GM12878 (cell line): ENCODE results near the gene VSX1. TPM values are rescaled to one million over a fixed set of nuclear protein-coding genes. Genes with fewer than 3 reads are reported as not detected.

Source experiments
- ATAC-seq: fragments of 200-7000 bp; cut with Tn5 transposase; 3 replicates; pipeline ENCODE4 v1.9.1; 2020; ENCODE audit warnings: mild to moderate bottlenecking, moderate library complexity
- BruUV-seq: library from RNA; stranded (reverse); fragments of 400-500 nt; replicated peaks from 2 replicates; lab custom pipeline; 2021; lab: Mats Ljungman, UMichigan
- CTCF ChIA-PET: fragments of 300-600 bp; sonication (Branson Sonifier 250); formaldehyde crosslinking; extraction: SDS; loops from one replicate; lab custom pipeline; 2021; ENCODE audit warnings: inconsistent platforms; lab: Yijun Ruan, JAX
- POLR2A ChIA-PET: fragments of 350-600 bp; formaldehyde crosslinking; extraction: SDS; loops from one replicate; lab custom pipeline; 2021; ENCODE audit warnings: inconsistent platforms; lab: Charles Lee
- RAD21 ChIA-PET: fragments of 300-600 bp; sonication (Branson Sonifier 250); formaldehyde crosslinking; loops from one replicate; lab custom pipeline; 2023; ENCODE audit warnings: antibody characterized with exemption; ENCODE audit not compliant: unreplicated experiment; lab: Charles Lee
- SMC1A ChIA-PET: fragments of 300-600 bp; sonication (Branson Sonifier 250); formaldehyde crosslinking; loops from one replicate; lab custom pipeline; 2023; ENCODE audit not compliant: unreplicated experiment, uncharacterized antibody; lab: Charles Lee
- DNase-seq: peaks from one replicate; pipeline ENCODE4 v3.0.0-alpha.2; 2011; ENCODE audit warnings: low read depth, low spot score
- FAIRE-seq: peaks from 3 replicates; lab custom pipeline; 2011; peaks lifted over from hg19 to GRCh38; lab: Jason Lieb, UNC
- H2AFZ ChIP-seq: 2 replicates; pipeline ENCODE4 v1.6.0; 2011; ENCODE audit warnings: low read depth, low read length, control low read depth; ENCODE audit not compliant: control insufficient read depth
- H3K27ac ChIP-seq: 2 replicates; pipeline ENCODE4 v1.5.1; 2011; ENCODE audit warnings: control low read depth; ENCODE audit not compliant: control insufficient read depth, insufficient read depth
- H3K27me3 ChIP-seq, 2 experiments: replicated peaks in 1 of 2; 2 replicates each; pipeline versions ENCODE4 v1.6.0 to v1.6.1; 2011; ENCODE audit warnings: low read length in 1 of 2; ENCODE audit not compliant: control insufficient read depth in 2 of 2, insufficient read depth in 2 of 2
- H3K36me3 ChIP-seq, 2 experiments: 2 replicates each; pipeline ENCODE4 v1.5.1; 2011; ENCODE audit warnings: low read length in 1 of 2; ENCODE audit not compliant: control insufficient read depth in 2 of 2, insufficient read depth in 2 of 2
- H3K4me1 ChIP-seq: 2 replicates; pipeline ENCODE4 v1.6.1; 2011; ENCODE audit warnings: mild to moderate bottlenecking, low read length, moderate library complexity, mixed read lengths; ENCODE audit not compliant: control insufficient read depth, insufficient read depth
- H3K4me2 ChIP-seq: 2 replicates; pipeline ENCODE4 v1.6.0; 2011; ENCODE audit warnings: control low read depth; ENCODE audit not compliant: control insufficient read depth, insufficient read depth
- H3K4me3 ChIP-seq: fragments of 200-600 bp; sonication (generic); 2 replicates; pipeline ENCODE4 v1.5.1; 2016
- H3K79me2 ChIP-seq: 2 replicates; pipeline ENCODE4 v1.6.0; 2011; ENCODE audit warnings: low read length; ENCODE audit not compliant: control insufficient read depth, insufficient read depth
- H3K9ac ChIP-seq: 2 replicates; pipeline ENCODE4 v1.8.0; 2011; ENCODE audit warnings: low read length, control low read depth, mixed read lengths; ENCODE audit not compliant: control insufficient read depth, insufficient read depth
- H3K9me3 ChIP-seq: replicated peaks from 3 replicates; pipeline ENCODE4 v1.5.1; 2011; ENCODE audit warnings: mild to moderate bottlenecking, low read length; ENCODE audit not compliant: control insufficient read depth, insufficient read depth
- H4K20me1 ChIP-seq: 2 replicates; pipeline ENCODE4 v1.6.0; 2011; ENCODE audit not compliant: control insufficient read depth, insufficient read depth
- CEBPB ChIP-seq, 2 experiments: fragments of 150-350 bp in 1 of 2; IDR thresholded peaks; 2 replicates each; pipeline ENCODE4 v1.6.1; 2012 to 2014; ENCODE audit warnings: low read depth in 2 of 2, low read length in 2 of 2, borderline replicate concordance in 1 of 2, inconsistent platforms in 1 of 2
- CREB1 ChIP-seq: IDR thresholded peaks from 2 replicates; pipeline ENCODE4 v1.6.1; 2012; ENCODE audit warnings: low read depth, mild to moderate bottlenecking, inconsistent platforms
- E2F8 ChIP-seq: fragments of 450-650 bp; IDR thresholded peaks from 2 replicates; pipeline ENCODE4 v1.6.1; 2018; ENCODE audit warnings: mild to moderate bottlenecking, low read depth, moderate library complexity; ENCODE audit not compliant: partially characterized antibody
- KDM1A ChIP-seq: fragments of 200-600 bp; sonication (generic); IDR thresholded peaks from 2 replicates; pipeline ENCODE4 v1.6.1; 2016; ENCODE audit warnings: borderline replicate concordance
- NFYA ChIP-seq: IDR thresholded peaks from 2 replicates; pipeline ENCODE4 v1.6.1; 2011; ENCODE audit warnings: low read depth, mild to moderate bottlenecking, low read length, improper control_type of control experiment, borderline replicate concordance
- NKRF ChIP-seq: fragments of 450-650 bp; conservative IDR thresholded peaks from 2 replicates; pipeline ENCODE4 v1.6.1; 2017; ENCODE audit warnings: mild to moderate bottlenecking, moderate library complexity
- PML ChIP-seq: IDR thresholded peaks from 2 replicates; pipeline ENCODE4 v1.6.1; 2012; ENCODE audit warnings: low read length, inconsistent platforms
- RELB ChIP-seq: fragments of 450-650 bp; IDR thresholded peaks from 2 replicates; pipeline ENCODE4 v1.6.1; 2017; ENCODE audit warnings: low read depth, mild to moderate bottlenecking, moderate library complexity
- SIX5 ChIP-seq: IDR thresholded peaks from 2 replicates; pipeline ENCODE4 v1.6.1; 2011; ENCODE audit warnings: mild to moderate bottlenecking, low read depth, low read length, moderate library complexity; ENCODE audit not compliant: severe bottlenecking
- SRF ChIP-seq, 2 experiments: IDR thresholded peaks; 2 replicates each; pipeline ENCODE4 v1.6.1; 2011; ENCODE audit warnings: low read depth in 2 of 2, low read length in 2 of 2, mild to moderate bottlenecking in 1 of 2, moderate library complexity in 1 of 2
- STAT1 ChIP-seq: fragments of 450-650 bp; conservative IDR thresholded peaks from 2 replicates; pipeline ENCODE4 v1.6.1; 2014; ENCODE audit warnings: antibody characterized with exemption, mild to moderate bottlenecking
- TCF3 ChIP-seq: IDR thresholded peaks from 2 replicates; pipeline ENCODE4 v1.6.1; 2012; ENCODE audit warnings: low read depth, mild to moderate bottlenecking, low read length, borderline replicate concordance; ENCODE audit not compliant: insufficient read depth
- WGBS: methylation state at CpG from one replicate; pipeline ENCODE4 v1.1.6; 2016; ENCODE audit warnings: low lambda C conversion rate; ENCODE audit not compliant: insufficient replicate concordance, insufficient coverage; ENCODE audit errors: missing lambda C conversion rate; 5-methylcytosine and 5-hydroxymethylcytosine counted together
- in situ Hi-C: fragments of 300-500 bp; cut with MboI; formaldehyde crosslinking; loops from 9 replicates; pipeline ENCODE4 v1.14.3; 2018; ENCODE audit warnings: mixed read lengths
- intact Hi-C: fragments of 100-400 bp; cut with micrococcal nuclease; formaldehyde crosslinking; loops from one replicate; pipeline ENCODE4 v1.14.2; 2022; ENCODE audit not compliant: unreplicated experiment
- polyA plus RNA-seq, 11 experiments: library from polyadenylated mRNA; depleted of rRNA in 4 of 11; unstranded in 6 of 11; stranded (reverse) in 5 of 11; fragments of >200 nt; fragmentation: Nextera tagmentation in 4 of 11; fragmentation: Illumina TruSeq in 1 of 11; extraction: Ambion mirVana in 4 of 11; extraction: Trizol in 1 of 11; gene quantifications; 1 replicate in 1 of 11; 2 replicates in 10 of 11; pipeline versions ENCODE4 v1.2.1 to v1.2.3, GENCODE V29; 2011 to 2016; ENCODE audit warnings: inconsistent platforms in 2 of 11, missing spikeins in 2 of 11, low read depth in 1 of 11
- total RNA-seq, 4 experiments: library from RNA; depleted of rRNA in 3 of 4; stranded (reverse); fragments of >200 nt in 3 of 4; fragmentation: Illumina TruSeq in 1 of 4; extraction: Trizol in 1 of 4; gene quantifications; 2 replicates each; pipeline versions ENCODE4 v1.2.1 to v1.2.3, GENCODE V29; 2013 to 2021

VSX1 gene
- total and polyA plus RNA-seq, 10 of the 15 experiments (the other 5 are each of a cell fraction or from before 2014, with no cell fraction given): 0.05 TPM; not detected in 9

- Histone ChIP-seq H3K27ac (no peak overlapping the region), H3K79me2 (peaks cover 14% of the 10 kb centered on the region), H3K27me3 (peaks cover 0 to 4% of the 10 kb centered on the region in 2 experiments; a peak in 2 of 4 replicates), H2AFZ (no peak overlapping the region), H3K4me2 (no peak overlapping the region), H3K9ac (no peak overlapping the region), H3K36me3 (no peaks in the 10 kb centered on the region), H4K20me1 (no peaks in the 10 kb centered on the region), H3K9me3 (no peaks in the 10 kb centered on the region), H3K4me1 (peaks cover 17% of the 10 kb centered on the region), H3K4me3 (no peak overlapping the region)
- CTCF ChIA-PET: interaction anchor here (1.0 to 12.6 kb wide), 3 partner anchors 15 to 339 kb away, joined by 3 to 244 read pairs (median 3); partner anchors contain the start of gene APMAP
- RAD21 ChIA-PET: interaction anchor here (9.2 kb wide), 1 partner anchor 67 kb away, joined by 87 read pairs; the partner anchor contains the start of gene APMAP
- no TSS peak for BruUV-seq
- FAIRE-seq (no peak), ATAC-seq (no peak), DNase-seq (no peak)
- intact Hi-C loops (no loop called here), in situ Hi-C loops (loop anchor here (5.0 to 25.0 kb wide), 3 partner anchors 69 to 1699 kb away; partner anchors contain the start of genes APMAP, GZF1 and NXT1)
- POLR2A ChIA-PET: no interaction called here
- WGBS: 37% methylated on average over 7 of the region's 7 CpGs
- SMC1A ChIA-PET: interaction anchor here (1.3 to 6.4 kb wide), 2 partner anchors 67 to 77 kb away, joined by 4 to 116 read pairs; partner anchors contain the start of gene APMAP
- TF ChIP-seq PML (no peak), NFYA (no peak), STAT1 (no peak), SIX5 (no peak), E2F8 (no peak), CREB1 (no peak), KDM1A (no peak), RELB (no peak), SRF (IDR thresholded peaks at IDR 0.05; ENCODE audit: low read depth in 2 of 2, low read length in 2 of 2) (no peak), TCF3 (no peak), NKRF (no peak), CEBPB (IDR thresholded peaks at IDR 0.05; ENCODE audit: borderline replicate concordance in 1 of 2, low read depth in 2 of 2, low read length in 2 of 2) (no peak)
Observed at GRCh38 chr20:25061103-25061799, 20.7 kb downstream of the VSX1 start.
